Astrocyte of the spinal cord (primary cell): Measurements from ENCODE around the gene CDH26.

Source experiments
- DNase-seq: peaks from one replicate; pipeline ENCODE4 v3.0.0; 2011; ENCODE audit warnings: low read depth, low spot score
- H3K4me3 ChIP-seq: 2 replicates; pipeline ENCODE4 v1.5.1; 2011; ENCODE audit warnings: low read depth, mild to moderate bottlenecking, low read length, moderate library complexity
- in situ Hi-C: cut with HindIII; loops from 2 replicates; pipeline ENCODE4 v1.10.0; 2017; ENCODE audit warnings: low sequenced_read_pairs
- TF ChIP-seq, protein P1 (sequence below): IDR thresholded peaks from 2 replicates; pipeline ENCODE4 v1.5.1; 2012; ENCODE audit warnings: low read depth, mild to moderate bottlenecking, low read length, inconsistent platforms

The CDH26 gene

GRCh38 chr20:60008130-60008808 lies 50.0 kb downstream of the CDH26 start:
- in situ Hi-C loops: no loop called here
- DNase-seq: no peak

DNA sequence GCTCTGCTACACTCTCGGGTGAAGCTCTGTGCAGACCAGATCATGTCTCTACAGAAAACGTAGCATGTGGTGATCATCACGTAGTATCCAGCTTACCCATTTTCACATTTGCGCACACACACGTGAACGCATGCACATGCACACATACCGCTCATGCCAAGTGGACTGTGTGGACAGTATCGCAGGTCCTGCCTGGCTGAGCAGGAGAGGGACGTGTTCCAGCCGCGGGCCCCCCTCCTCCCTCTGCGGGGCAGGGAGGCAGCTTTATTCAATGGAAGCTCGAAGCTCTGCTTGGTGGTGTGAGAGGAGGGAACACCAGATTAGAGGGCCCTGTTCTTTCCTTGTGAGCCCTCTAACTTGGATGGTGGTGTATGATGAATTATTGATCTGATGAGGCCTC lies 51.1 kb downstream of the CDH26 start:
- in situ Hi-C loops: no loop called here
- TF ChIP-seq, protein P1, sequence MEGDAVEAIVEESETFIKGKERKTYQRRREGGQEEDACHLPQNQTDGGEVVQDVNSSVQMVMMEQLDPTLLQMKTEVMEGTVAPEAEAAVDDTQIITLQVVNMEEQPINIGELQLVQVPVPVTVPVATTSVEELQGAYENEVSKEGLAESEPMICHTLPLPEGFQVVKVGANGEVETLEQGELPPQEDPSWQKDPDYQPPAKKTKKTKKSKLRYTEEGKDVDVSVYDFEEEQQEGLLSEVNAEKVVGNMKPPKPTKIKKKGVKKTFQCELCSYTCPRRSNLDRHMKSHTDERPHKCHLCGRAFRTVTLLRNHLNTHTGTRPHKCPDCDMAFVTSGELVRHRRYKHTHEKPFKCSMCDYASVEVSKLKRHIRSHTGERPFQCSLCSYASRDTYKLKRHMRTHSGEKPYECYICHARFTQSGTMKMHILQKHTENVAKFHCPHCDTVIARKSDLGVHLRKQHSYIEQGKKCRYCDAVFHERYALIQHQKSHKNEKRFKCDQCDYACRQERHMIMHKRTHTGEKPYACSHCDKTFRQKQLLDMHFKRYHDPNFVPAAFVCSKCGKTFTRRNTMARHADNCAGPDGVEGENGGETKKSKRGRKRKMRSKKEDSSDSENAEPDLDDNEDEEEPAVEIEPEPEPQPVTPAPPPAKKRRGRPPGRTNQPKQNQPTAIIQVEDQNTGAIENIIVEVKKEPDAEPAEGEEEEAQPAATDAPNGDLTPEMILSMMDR: no peak
- DNase-seq: no peak
- H3K4me3 ChIP-seq: no peak overlapping the region

More at GRCh38 chr20:60008130-60008808, 50.0 kb downstream of the CDH26 start:
- TF ChIP-seq, protein P1: no peak
- no peak overlapping the region for H3K4me3 ChIP-seq

DNA sequence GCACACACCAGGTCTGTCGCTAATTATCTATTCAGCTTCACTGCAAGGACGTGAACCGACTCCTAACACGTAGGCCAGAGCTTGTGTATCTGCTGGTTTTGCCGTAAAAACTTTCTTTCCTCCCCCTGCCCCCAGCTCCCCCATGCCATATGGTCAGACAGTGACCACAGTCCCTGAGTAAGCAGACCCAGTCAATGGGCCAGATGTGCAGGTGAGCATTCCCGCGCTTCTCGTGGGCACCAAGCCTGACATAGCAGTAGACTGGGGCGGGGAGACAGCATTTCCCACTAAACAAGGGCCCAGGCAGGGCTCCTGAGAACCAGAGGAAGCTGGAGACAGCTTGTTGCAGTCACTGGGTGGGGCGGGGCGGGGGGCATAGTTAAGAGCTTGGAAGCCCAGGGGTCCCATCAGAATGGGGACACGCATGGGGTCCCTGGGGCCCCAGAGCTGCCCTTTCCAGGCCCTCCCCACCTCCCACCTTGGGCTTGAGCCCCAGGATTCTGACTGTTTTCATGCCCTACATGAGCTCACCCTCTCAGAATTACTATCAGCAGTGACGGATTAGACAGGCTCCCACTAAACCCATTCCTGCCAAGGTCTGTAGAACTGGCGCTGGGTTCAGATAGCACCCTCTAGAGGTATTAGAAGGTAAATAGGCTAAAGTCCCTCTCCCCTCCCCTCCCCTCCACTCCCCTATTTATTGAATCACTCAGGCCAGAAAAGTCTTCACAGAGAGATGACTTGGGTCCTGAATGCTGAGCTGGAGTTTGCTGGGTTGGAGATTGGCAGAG lies 51.8 kb downstream of the CDH26 start:
- DNase-seq: no peak
- TF ChIP-seq, protein P1: no peak
- no peak overlapping the region for H3K4me3 ChIP-seq
- in situ Hi-C loops: no loop called here

DNA sequence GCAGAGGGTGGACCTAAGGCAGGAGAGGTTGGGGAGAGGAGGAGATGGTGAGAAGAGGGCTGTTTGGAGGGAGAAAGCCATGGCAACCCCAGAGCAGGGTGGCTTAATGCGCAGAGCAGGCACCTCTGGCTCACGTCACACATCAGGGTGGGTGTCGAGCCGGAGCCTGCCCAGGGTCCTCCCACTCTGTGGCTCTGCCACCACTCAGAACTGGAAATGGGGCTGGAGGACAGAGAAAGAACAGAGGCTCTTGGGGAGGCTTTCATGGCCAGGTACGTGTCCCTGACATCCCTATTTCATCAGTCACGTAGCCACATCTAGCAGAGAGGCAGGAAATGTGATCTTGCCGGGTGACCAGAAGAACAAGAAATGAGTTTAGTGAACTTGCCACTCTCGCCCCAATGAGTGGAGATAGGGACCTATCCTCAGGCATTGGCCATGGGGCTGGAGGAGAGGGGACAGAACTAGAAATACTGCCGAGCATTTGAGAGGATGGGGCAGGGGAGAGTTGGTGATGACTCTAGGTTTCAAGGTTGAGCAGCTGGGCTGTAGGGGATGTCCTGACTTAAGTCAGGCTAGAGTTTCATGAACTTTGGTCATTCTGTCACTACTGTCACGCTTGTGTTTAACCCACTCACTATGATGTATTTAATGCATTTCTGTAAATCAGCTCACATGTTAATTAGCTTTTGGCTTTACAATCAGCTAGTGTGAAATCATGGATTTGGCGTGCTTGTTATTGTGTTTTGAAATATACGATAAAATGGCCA lies 52.7 kb downstream of the CDH26 start:
- TF ChIP-seq, protein P1: no peak
- DNase-seq: no peak
- no peak overlapping the region for H3K4me3 ChIP-seq
- in situ Hi-C loops: no loop called here

GRCh38 chr20:60011512-60012507 lies 53.6 kb downstream of the CDH26 start:
- TF ChIP-seq, protein P1: no peak
- in situ Hi-C loops: no loop called here
- no peak for DNase-seq
- H3K4me3 ChIP-seq: no peak overlapping the region
